HEK293 (cell line): Measurements from ENCODE around the gene LGALSL.

Experiments
- CTCF ChIA-PET: fragments of 350-600 bp; formaldehyde crosslinking; extraction: SDS; loops from one replicate; lab custom pipeline; 2021; ENCODE audit warnings: antibody characterized with exemption; lab: Yijun Ruan, JAX
- POLR2A ChIA-PET: fragments of 300-600 bp; formaldehyde crosslinking; extraction: SDS; loops from one replicate; lab custom pipeline; 2020; ENCODE audit warnings: antibody characterized with exemption, inconsistent platforms; lab: Yijun Ruan, JAX
- H3K27ac ChIP-seq: fragments of 200-500 bp; sonication (Bioruptor generic); 2 replicates; pipeline ENCODE4 v1.5.1; 2014; ENCODE audit warnings: low read depth, low read length, control low read depth, inconsistent platforms; ENCODE audit errors: extremely low read depth
- H3K36me3 ChIP-seq, 2 experiments: fragments of 200-500 bp in 1 of 2; sonication (Bioruptor generic) in 1 of 2; 1 replicate in 1 of 2; 2 replicates in 1 of 2; pipeline ENCODE4 v1.5.1; 2014 to 2017; ENCODE audit warnings: inconsistent platforms in 2 of 2, low read length in 2 of 2; ENCODE audit not compliant: control insufficient read depth in 2 of 2, insufficient read depth in 1 of 2
- H3K4me1 ChIP-seq: fragments of 200-500 bp; sonication (Bioruptor generic); 2 replicates; pipeline ENCODE4 v1.5.1; 2014; ENCODE audit warnings: mild to moderate bottlenecking, low read length, inconsistent platforms; ENCODE audit not compliant: control insufficient read depth, insufficient read depth
- H3K4me3 ChIP-seq: 2 replicates; pipeline ENCODE4 v1.5.1; 2011; ENCODE audit warnings: low read depth, mild to moderate bottlenecking, control low read depth, low read length, moderate library complexity
- H3K9me3 ChIP-seq: fragments of 200-500 bp; sonication (Bioruptor generic); 2 replicates; pipeline ENCODE4 v1.5.1; 2014; ENCODE audit warnings: low read depth, low read length, inconsistent platforms; ENCODE audit not compliant: control insufficient read depth, insufficient read depth
- EGR2 ChIP-seq: fragments of 450-650 bp; formaldehyde crosslinking; IDR thresholded peaks from 2 replicates; pipeline ENCODE4 v1.5.1; 2016; ENCODE audit warnings: low read depth, missing biosample characterization, missing genetic modification characterization
- FEZF1 ChIP-seq: fragments of 450-650 bp; formaldehyde crosslinking; IDR thresholded peaks from 2 replicates; pipeline ENCODE4 v1.5.1; 2016; ENCODE audit warnings: missing biosample characterization, missing genetic modification characterization
- KLF16 ChIP-seq: fragments of 450-650 bp; formaldehyde crosslinking; IDR thresholded peaks from 2 replicates; pipeline ENCODE4 v1.5.1; 2017; ENCODE audit warnings: missing biosample characterization, missing genetic modification characterization
- OSR2 ChIP-seq: fragments of 450-650 bp; formaldehyde crosslinking; IDR thresholded peaks from 2 replicates; pipeline ENCODE4 v1.5.1; 2016; ENCODE audit warnings: missing biosample characterization, missing genetic modification characterization
- SCRT2 ChIP-seq: fragments of 450-650 bp; formaldehyde crosslinking; IDR thresholded peaks from 2 replicates; pipeline ENCODE4 v1.5.1; 2016; ENCODE audit warnings: missing biosample characterization, missing genetic modification characterization
- ZBTB17 ChIP-seq: fragments of 450-650 bp; formaldehyde crosslinking; IDR thresholded peaks from 2 replicates; pipeline ENCODE4 v1.5.1; 2016; ENCODE audit warnings: missing biosample characterization, missing genetic modification characterization
- ZNF302 ChIP-seq: fragments of 450-650 bp; formaldehyde crosslinking; IDR thresholded peaks from 2 replicates; pipeline ENCODE4 v1.5.1; 2016; ENCODE audit warnings: missing biosample characterization, missing genetic modification characterization, low read depth
- ZNF394 ChIP-seq: fragments of 450-650 bp; formaldehyde crosslinking; IDR thresholded peaks from 2 replicates; pipeline ENCODE4 v1.5.1; 2016; ENCODE audit warnings: missing biosample characterization, missing genetic modification characterization, mild to moderate bottlenecking, moderate library complexity, borderline replicate concordance
- ZNF473 ChIP-seq: fragments of 450-650 bp; formaldehyde crosslinking; IDR thresholded peaks from 2 replicates; pipeline ENCODE4 v1.5.1; 2017; ENCODE audit warnings: missing biosample characterization, missing genetic modification characterization
- ZNF555 ChIP-seq: fragments of 450-650 bp; formaldehyde crosslinking; conservative IDR thresholded peaks from 2 replicates; pipeline ENCODE4 v1.5.1; 2017; ENCODE audit warnings: missing biosample characterization, mild to moderate bottlenecking, missing genetic modification characterization, inconsistent platforms
- ZNF621 ChIP-seq: fragments of 450-650 bp; formaldehyde crosslinking; IDR thresholded peaks from 2 replicates; pipeline ENCODE4 v1.5.1; 2017; ENCODE audit warnings: missing biosample characterization, missing genetic modification characterization
- ZNF658 ChIP-seq: fragments of 450-650 bp; formaldehyde crosslinking; IDR thresholded peaks from 2 replicates; pipeline ENCODE4; 2016; ENCODE audit warnings: missing biosample characterization, missing genetic modification characterization
- ZNF660 ChIP-seq: fragments of 450-650 bp; IDR thresholded peaks from 2 replicates; pipeline ENCODE4 v1.5.1; 2018; ENCODE audit warnings: missing biosample characterization, mild to moderate bottlenecking, missing genetic modification characterization
- ZNF677 ChIP-seq: fragments of 450-650 bp; IDR thresholded peaks from 2 replicates; pipeline ENCODE4 v1.5.0; 2018; ENCODE audit warnings: missing biosample characterization, mild to moderate bottlenecking, missing genetic modification characterization, moderate library complexity
- ZXDB ChIP-seq: fragments of 450-650 bp; formaldehyde crosslinking; IDR thresholded peaks from 2 replicates; pipeline ENCODE4 v1.5.1; 2016; ENCODE audit warnings: missing biosample characterization, missing genetic modification characterization
- TF ChIP-seq, protein P1 (sequence below): fragments of 450-650 bp; formaldehyde crosslinking; IDR thresholded peaks from 2 replicates; pipeline ENCODE4 v1.5.1; 2017; ENCODE audit warnings: missing biosample characterization, missing genetic modification characterization
- TF ChIP-seq, protein P2 (sequence below): fragments of 450-650 bp; formaldehyde crosslinking; IDR thresholded peaks from 2 replicates; pipeline ENCODE4 v1.5.1; 2017; ENCODE audit warnings: missing biosample characterization, missing genetic modification characterization
- TF ChIP-seq, protein P3 (sequence below): fragments of 450-650 bp; IDR thresholded peaks from 2 replicates; pipeline ENCODE4 v1.5.1; 2018; ENCODE audit warnings: missing biosample characterization, mild to moderate bottlenecking, missing genetic modification characterization
- TF ChIP-seq, protein P4 (sequence below): fragments of 450-650 bp; formaldehyde crosslinking; IDR thresholded peaks from 2 replicates; pipeline ENCODE4 v1.5.1; 2016; ENCODE audit warnings: missing biosample characterization, missing genetic modification characterization, borderline replicate concordance

LGALSL gene

DNA sequence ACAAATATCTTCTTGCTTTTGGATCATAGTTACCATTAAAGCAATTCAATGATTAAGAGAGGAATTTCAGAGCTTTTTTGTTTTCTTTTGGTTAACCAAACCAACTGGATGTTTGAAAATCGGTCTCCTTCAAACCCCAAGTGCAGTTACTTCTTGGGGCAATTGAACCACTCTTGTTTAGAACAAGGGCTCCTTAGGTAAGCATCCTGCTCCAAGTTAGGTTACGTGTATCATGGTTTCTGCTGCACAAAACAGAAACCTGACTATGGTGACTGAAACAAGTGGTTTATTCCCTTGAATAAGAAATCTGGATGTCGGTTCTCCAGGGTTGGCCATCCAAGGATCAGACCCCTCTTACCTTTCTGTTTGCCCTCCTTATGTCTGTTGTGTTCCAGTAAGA is 16.1 kb upstream of the LGALSL start:
- TF ChIP-seq ZNF658 (no peak), ZBTB17 (tag by site-specific recombination) (no peak), ZNF555 (no peak), KLF16 (tag by site-specific recombination) (no peak)
- TF ChIP-seq, all 188 proteins: peak for 0
- Histone ChIP-seq H3K36me3 (no peaks in the 10 kb centered on the region), H3K4me1 (peaks cover 11% of the 10 kb centered on the region), H3K4me3 (no peak overlapping the region), H3K9me3 (no peaks in the 10 kb centered on the region), H3K27ac (no peak overlapping the region)
- CTCF ChIA-PET = interaction anchor here (1.0 to 1.6 kb wide), 2 partner anchors 21 to 106 kb away, joined by 3 to 7 read pairs; no protein-coding TSS in a partner anchor
- POLR2A ChIA-PET = no interaction called here

DNA sequence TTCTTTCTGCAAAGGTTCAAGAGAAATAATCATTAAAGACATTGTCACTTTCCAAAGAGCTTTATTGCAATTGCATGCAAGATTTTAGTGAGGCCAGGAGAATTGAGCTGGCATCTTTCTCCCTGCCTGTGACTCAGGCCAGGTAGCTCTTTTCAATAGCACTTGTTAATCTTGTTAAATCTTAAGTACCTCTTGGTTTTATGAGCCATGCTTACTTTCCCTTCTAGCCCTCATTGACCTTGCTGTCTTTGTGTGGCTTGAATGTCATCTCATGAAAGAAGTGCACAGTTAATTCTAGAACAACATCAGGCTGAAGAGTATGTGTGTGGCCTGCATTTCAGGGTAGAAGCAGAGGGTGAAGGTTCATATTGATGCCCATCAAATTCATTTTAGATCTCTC is 14.8 kb upstream of the LGALSL start:
- POLR2A ChIA-PET = no interaction called here

DNA sequence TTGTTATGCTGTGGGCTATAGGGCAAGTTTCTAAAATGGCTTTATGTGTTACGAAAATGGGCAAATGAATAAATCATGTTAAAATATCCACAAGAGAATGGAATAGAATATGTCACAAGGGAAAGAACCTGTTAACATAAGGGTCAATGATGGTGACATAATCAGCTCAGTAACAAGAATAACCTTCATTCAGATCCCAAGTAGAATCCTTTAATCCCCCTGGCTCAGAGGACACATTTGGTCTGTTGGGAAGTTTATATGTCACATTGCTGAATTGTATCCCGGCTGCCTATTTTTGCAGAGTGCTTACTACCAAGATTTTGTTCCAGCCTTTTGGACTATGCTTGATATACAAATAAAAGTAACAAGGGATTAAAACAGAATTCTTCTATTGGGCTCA is 13.1 kb upstream of the LGALSL start:
- Histone ChIP-seq H3K36me3 (no peaks in the 10 kb centered on the region), H3K4me3 (no peak overlapping the region), H3K4me1 (peaks cover 11% of the 10 kb centered on the region), H3K9me3 (no peaks in the 10 kb centered on the region), H3K27ac (no peak overlapping the region)
- CTCF ChIA-PET = no interaction called here
- TF ChIP-seq, protein P1, sequence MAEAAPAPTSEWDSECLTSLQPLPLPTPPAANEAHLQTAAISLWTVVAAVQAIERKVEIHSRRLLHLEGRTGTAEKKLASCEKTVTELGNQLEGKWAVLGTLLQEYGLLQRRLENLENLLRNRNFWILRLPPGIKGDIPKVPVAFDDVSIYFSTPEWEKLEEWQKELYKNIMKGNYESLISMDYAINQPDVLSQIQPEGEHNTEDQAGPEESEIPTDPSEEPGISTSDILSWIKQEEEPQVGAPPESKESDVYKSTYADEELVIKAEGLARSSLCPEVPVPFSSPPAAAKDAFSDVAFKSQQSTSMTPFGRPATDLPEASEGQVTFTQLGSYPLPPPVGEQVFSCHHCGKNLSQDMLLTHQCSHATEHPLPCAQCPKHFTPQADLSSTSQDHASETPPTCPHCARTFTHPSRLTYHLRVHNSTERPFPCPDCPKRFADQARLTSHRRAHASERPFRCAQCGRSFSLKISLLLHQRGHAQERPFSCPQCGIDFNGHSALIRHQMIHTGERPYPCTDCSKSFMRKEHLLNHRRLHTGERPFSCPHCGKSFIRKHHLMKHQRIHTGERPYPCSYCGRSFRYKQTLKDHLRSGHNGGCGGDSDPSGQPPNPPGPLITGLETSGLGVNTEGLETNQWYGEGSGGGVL (tag by site-specific recombination) = no peak
- TF ChIP-seq SCRT2 = 0 out of 2 replicates have a peak, but pooled peaks have one; percentile 18
- POLR2A ChIA-PET = no interaction called here

More for the DNA sequence above, 14.8 kb upstream of the LGALSL start:
- Histone ChIP-seq H3K27ac (no peak overlapping the region), H3K4me3 (no peak overlapping the region), H3K36me3 (no peaks in the 10 kb centered on the region), H3K9me3 (no peaks in the 10 kb centered on the region), H3K4me1 (peaks cover 11% of the 10 kb centered on the region)
- TF ChIP-seq FEZF1 (tag by site-specific recombination) = peak; percentile 68
- no peak for TF ChIP-seq ZNF473
- no peak for TF ChIP-seq ZNF394 (tag by site-specific recombination)
- TF ChIP-seq, protein P2, sequence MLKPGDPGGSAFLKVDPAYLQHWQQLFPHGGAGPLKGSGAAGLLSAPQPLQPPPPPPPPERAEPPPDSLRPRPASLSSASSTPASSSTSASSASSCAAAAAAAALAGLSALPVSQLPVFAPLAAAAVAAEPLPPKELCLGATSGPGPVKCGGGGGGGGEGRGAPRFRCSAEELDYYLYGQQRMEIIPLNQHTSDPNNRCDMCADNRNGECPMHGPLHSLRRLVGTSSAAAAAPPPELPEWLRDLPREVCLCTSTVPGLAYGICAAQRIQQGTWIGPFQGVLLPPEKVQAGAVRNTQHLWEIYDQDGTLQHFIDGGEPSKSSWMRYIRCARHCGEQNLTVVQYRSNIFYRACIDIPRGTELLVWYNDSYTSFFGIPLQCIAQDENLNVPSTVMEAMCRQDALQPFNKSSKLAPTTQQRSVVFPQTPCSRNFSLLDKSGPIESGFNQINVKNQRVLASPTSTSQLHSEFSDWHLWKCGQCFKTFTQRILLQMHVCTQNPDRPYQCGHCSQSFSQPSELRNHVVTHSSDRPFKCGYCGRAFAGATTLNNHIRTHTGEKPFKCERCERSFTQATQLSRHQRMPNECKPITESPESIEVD (tag by site-specific recombination) = peak; percentile 34; the same call in 1 of the 2 replicates
- TF ChIP-seq, protein P3, sequence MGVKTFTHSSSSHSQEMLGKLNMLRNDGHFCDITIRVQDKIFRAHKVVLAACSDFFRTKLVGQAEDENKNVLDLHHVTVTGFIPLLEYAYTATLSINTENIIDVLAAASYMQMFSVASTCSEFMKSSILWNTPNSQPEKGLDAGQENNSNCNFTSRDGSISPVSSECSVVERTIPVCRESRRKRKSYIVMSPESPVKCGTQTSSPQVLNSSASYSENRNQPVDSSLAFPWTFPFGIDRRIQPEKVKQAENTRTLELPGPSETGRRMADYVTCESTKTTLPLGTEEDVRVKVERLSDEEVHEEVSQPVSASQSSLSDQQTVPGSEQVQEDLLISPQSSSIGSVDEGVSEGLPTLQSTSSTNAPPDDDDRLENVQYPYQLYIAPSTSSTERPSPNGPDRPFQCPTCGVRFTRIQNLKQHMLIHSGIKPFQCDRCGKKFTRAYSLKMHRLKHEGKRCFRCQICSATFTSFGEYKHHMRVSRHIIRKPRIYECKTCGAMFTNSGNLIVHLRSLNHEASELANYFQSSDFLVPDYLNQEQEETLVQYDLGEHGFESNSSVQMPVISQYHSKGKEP = 0 out of 2 replicates have a peak, but pooled peaks have one; percentile 23
- peak; percentile 82 for TF ChIP-seq OSR2 (tag by site-specific recombination)
- CTCF ChIA-PET = interaction anchor here (0.6 to 1.6 kb wide), 2 partner anchors 17 to 108 kb away, joined by 3 to 7 read pairs; no protein-coding TSS in a partner anchor

DNA sequence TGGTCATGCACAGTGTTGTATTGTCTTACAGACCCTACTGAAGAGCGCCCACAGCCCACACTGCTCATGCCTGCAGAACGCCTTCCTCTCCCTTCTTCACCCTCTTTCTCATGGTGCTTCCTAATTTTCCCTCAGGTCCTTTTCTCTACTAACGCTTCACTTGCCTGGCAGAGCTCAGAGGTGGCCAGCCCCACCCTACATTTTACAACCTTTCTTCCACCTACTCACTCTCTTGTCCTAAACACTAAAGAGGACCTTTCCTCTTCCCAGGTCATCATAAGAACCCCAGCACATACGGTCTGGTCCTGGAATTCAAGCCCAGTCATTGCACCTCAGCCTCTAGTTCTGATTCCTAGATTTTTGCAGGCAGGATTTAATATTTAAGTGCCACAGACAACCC is 11.7 kb upstream of the LGALSL start:
- H3K27ac ChIP-seq = no peak overlapping the region
- CTCF ChIA-PET = interaction anchor here (0.6 kb wide), 1 partner anchor 40 kb away, joined by 3 read pairs; no protein-coding TSS in a partner anchor
- POLR2A ChIA-PET = no interaction called here

More for the DNA sequence above, 11.7 kb upstream of the LGALSL start:
- Histone ChIP-seq H3K9me3 (no peaks in the 10 kb centered on the region), H3K36me3 (no peaks in the 10 kb centered on the region), H3K4me1 (peaks cover 11% of the 10 kb centered on the region), H3K4me3 (no peak overlapping the region)
- no peak for TF ChIP-seq EGR2 (tag by site-specific recombination)
- no peak for TF ChIP-seq ZNF394 (tag by site-specific recombination)
- TF ChIP-seq ZNF302 = no peak
- TF ChIP-seq, protein P1 (tag by site-specific recombination) = no peak
- TF ChIP-seq, protein P4, sequence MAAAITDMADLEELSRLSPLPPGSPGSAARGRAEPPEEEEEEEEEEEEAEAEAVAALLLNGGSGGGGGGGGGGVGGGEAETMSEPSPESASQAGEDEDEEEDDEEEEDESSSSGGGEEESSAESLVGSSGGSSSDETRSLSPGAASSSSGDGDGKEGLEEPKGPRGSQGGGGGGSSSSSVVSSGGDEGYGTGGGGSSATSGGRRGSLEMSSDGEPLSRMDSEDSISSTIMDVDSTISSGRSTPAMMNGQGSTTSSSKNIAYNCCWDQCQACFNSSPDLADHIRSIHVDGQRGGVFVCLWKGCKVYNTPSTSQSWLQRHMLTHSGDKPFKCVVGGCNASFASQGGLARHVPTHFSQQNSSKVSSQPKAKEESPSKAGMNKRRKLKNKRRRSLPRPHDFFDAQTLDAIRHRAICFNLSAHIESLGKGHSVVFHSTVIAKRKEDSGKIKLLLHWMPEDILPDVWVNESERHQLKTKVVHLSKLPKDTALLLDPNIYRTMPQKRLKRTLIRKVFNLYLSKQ (tag by site-specific recombination) = no peak
- no peak for TF ChIP-seq ZNF621 (tag by site-specific recombination)
- no peak for TF ChIP-seq ZNF660
- TF ChIP-seq ZNF677 = no peak
- TF ChIP-seq ZXDB (tag by site-specific recombination) = no peak
